HEK293 (cell line): Measurements from ENCODE around the gene KRT81.
"Not testable (repeated sequence)": the region's sequence is repeated elsewhere in the genome, so short reads cannot be mapped to it uniquely, and the experiment has no call there.

Experiments
- CTCF ChIA-PET: fragments of 350-600 bp; formaldehyde crosslinking; extraction: SDS; loops from one replicate; lab custom pipeline; 2021; ENCODE audit warnings: antibody characterized with exemption; lab: Yijun Ruan, JAX
- POLR2A ChIA-PET: fragments of 300-600 bp; formaldehyde crosslinking; extraction: SDS; loops from one replicate; lab custom pipeline; 2020; ENCODE audit warnings: antibody characterized with exemption, inconsistent platforms; lab: Yijun Ruan, JAX
- H3K27ac ChIP-seq: fragments of 200-500 bp; sonication (Bioruptor generic); 2 replicates; pipeline ENCODE4 v1.5.1; 2014; ENCODE audit warnings: low read depth, low read length, control low read depth, inconsistent platforms; ENCODE audit errors: extremely low read depth
- H3K36me3 ChIP-seq, 2 experiments: fragments of 200-500 bp in 1 of 2; sonication (Bioruptor generic) in 1 of 2; 1 replicate in 1 of 2; 2 replicates in 1 of 2; pipeline ENCODE4 v1.5.1; 2014 to 2017; ENCODE audit warnings: inconsistent platforms in 2 of 2, low read length in 2 of 2; ENCODE audit not compliant: control insufficient read depth in 2 of 2, insufficient read depth in 1 of 2
- H3K4me1 ChIP-seq: fragments of 200-500 bp; sonication (Bioruptor generic); 2 replicates; pipeline ENCODE4 v1.5.1; 2014; ENCODE audit warnings: mild to moderate bottlenecking, low read length, inconsistent platforms; ENCODE audit not compliant: control insufficient read depth, insufficient read depth
- H3K4me3 ChIP-seq: 2 replicates; pipeline ENCODE4 v1.5.1; 2011; ENCODE audit warnings: low read depth, mild to moderate bottlenecking, control low read depth, low read length, moderate library complexity
- H3K9me3 ChIP-seq: fragments of 200-500 bp; sonication (Bioruptor generic); 2 replicates; pipeline ENCODE4 v1.5.1; 2014; ENCODE audit warnings: low read depth, low read length, inconsistent platforms; ENCODE audit not compliant: control insufficient read depth, insufficient read depth
- EGR2 ChIP-seq: fragments of 450-650 bp; formaldehyde crosslinking; IDR thresholded peaks from 2 replicates; pipeline ENCODE4 v1.5.1; 2016; ENCODE audit warnings: low read depth, missing biosample characterization, missing genetic modification characterization
- PRDM6 ChIP-seq: fragments of 450-650 bp; formaldehyde crosslinking; IDR thresholded peaks from 2 replicates; pipeline ENCODE4 v1.5.1; 2017; ENCODE audit warnings: missing biosample characterization, missing genetic modification characterization
- SALL2 ChIP-seq: fragments of 450-650 bp; formaldehyde crosslinking; IDR thresholded peaks from 2 replicates; pipeline ENCODE4 v1.5.0; 2017; ENCODE audit warnings: missing biosample characterization, mild to moderate bottlenecking, missing genetic modification characterization, borderline replicate concordance
- SCRT1 ChIP-seq: fragments of 450-650 bp; formaldehyde crosslinking; IDR thresholded peaks from 2 replicates; pipeline ENCODE4 v1.5.1; 2016; ENCODE audit warnings: missing biosample characterization, missing genetic modification characterization, borderline replicate concordance
- ZBTB26 ChIP-seq: fragments of 450-650 bp; formaldehyde crosslinking; optimal IDR thresholded peaks from 2 replicates; pipeline ENCODE3; 2016; ENCODE audit warnings: missing biosample characterization, mild to moderate bottlenecking, missing genetic modification characterization
- ZFHX2 ChIP-seq: fragments of 450-650 bp; formaldehyde crosslinking; conservative IDR thresholded peaks from 2 replicates; pipeline ENCODE4 v1.5.1; 2016; ENCODE audit warnings: missing biosample characterization, missing genetic modification characterization
- ZNF133 ChIP-seq: fragments of 450-650 bp; formaldehyde crosslinking; IDR thresholded peaks from 2 replicates; pipeline ENCODE4 v1.5.1; 2016; ENCODE audit warnings: missing biosample characterization, missing genetic modification characterization
- ZNF138 ChIP-seq: fragments of 450-650 bp; formaldehyde crosslinking; IDR thresholded peaks from 2 replicates; pipeline ENCODE4 v1.5.1; 2016; ENCODE audit warnings: missing biosample characterization, missing genetic modification characterization, borderline replicate concordance
- ZNF211 ChIP-seq: fragments of 450-650 bp; formaldehyde crosslinking; IDR thresholded peaks from 2 replicates; pipeline ENCODE4 v1.5.1; 2016; ENCODE audit warnings: low read depth, missing biosample characterization, missing genetic modification characterization
- ZNF366 ChIP-seq: fragments of 450-650 bp; formaldehyde crosslinking; conservative IDR thresholded peaks from 2 replicates; pipeline ENCODE4 v1.5.1; 2016; ENCODE audit warnings: missing biosample characterization, missing genetic modification characterization
- ZNF48 ChIP-seq: fragments of 450-650 bp; formaldehyde crosslinking; IDR thresholded peaks from 2 replicates; pipeline ENCODE4 v1.5.1; 2016; ENCODE audit warnings: missing biosample characterization, missing genetic modification characterization
- ZNF514 ChIP-seq: fragments of 450-650 bp; formaldehyde crosslinking; IDR thresholded peaks from 2 replicates; pipeline ENCODE4 v1.5.1; 2016; ENCODE audit warnings: missing biosample characterization, missing genetic modification characterization
- ZNF677 ChIP-seq: fragments of 450-650 bp; IDR thresholded peaks from 2 replicates; pipeline ENCODE4 v1.5.0; 2018; ENCODE audit warnings: missing biosample characterization, mild to moderate bottlenecking, missing genetic modification characterization, moderate library complexity
- TF ChIP-seq, protein P1 (sequence below): fragments of 450-650 bp; formaldehyde crosslinking; IDR thresholded peaks from 2 replicates; pipeline ENCODE4 v1.5.1; 2016; ENCODE audit warnings: missing biosample characterization, missing genetic modification characterization
- TF ChIP-seq, protein P2 (sequence below): fragments of 450-650 bp; formaldehyde crosslinking; IDR thresholded peaks from 2 replicates; pipeline ENCODE4 v1.5.1; 2016; ENCODE audit warnings: missing biosample characterization, missing genetic modification characterization

The KRT81 gene

GRCh38 chr12:52304941-52305411, 13.6 kb upstream of the KRT81 start:
- H3K4me3 ChIP-seq, H3K27ac ChIP-seq, H3K9me3 ChIP-seq, POLR2A ChIA-PET, H3K36me3 ChIP-seq, H3K4me1 ChIP-seq: not testable (repeated sequence)
- CTCF ChIA-PET, result interaction anchor here (0.7 to 3.3 kb wide), 5 partner anchors 8 to 640 kb away, joined by 3 to 18 read pairs (median 4); no protein-coding TSS in a partner anchor
- TF ChIP-seq EGR2 (tag by site-specific recombination) (peak; percentile 67), ZFHX2 (tag by site-specific recombination) (peak; percentile 51)

DNA sequence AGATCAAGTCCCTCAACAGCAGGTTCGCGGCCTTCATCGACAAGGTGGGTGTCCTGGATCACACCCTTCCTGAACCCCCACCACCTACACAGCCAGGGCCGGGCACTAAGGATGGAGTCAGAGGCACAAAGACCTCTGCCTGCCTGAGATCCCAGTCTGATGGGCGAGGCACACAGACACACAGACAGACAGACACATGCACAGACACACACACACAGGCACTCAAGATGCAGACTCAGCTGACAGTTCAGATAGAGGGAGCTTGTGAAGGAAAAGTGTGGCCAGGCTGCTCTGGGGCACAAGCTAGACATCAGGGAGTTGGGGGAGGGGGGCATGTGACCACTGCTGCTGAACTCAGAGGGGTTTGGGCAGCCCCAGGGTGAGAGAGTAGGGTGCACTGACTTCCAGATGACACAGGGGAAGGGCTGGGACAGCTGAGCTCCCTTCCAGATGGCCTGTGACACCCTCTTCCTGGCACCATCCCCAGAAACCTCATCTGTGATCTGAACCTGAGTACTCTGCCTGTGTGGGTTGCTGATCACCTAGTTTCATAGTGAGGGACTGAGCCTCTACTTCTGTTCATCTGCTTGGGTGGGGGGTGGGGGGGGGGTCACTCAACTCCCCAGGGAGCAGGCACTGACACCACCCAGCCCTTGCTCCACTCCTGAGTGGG, 11.0 kb upstream of the KRT81 start:
- POLR2A ChIA-PET, H3K9me3 ChIP-seq, H3K4me1 ChIP-seq, H3K4me3 ChIP-seq, CTCF ChIA-PET, H3K27ac ChIP-seq, H3K36me3 ChIP-seq: not testable (repeated sequence)

DNA sequence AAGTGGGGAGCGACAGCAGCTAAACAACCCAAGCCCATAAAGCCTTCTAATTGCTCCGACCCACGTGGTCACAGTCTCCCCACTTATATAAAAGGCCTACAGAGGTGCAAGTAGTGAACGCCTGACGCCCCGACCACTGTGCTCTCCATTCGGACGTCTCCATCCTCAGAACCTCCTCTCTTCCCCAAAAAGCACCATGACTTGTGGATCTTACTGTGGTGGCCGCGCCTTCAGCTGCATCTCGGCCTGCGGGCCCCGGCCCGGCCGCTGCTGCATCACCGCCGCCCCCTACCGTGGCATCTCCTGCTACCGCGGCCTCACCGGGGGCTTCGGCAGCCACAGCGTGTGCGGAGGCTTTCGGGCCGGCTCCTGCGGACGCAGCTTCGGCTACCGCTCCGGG, 10.4 kb upstream of the KRT81 start:
- H3K27ac ChIP-seq, CTCF ChIA-PET, POLR2A ChIA-PET: not testable (repeated sequence)

DNA sequence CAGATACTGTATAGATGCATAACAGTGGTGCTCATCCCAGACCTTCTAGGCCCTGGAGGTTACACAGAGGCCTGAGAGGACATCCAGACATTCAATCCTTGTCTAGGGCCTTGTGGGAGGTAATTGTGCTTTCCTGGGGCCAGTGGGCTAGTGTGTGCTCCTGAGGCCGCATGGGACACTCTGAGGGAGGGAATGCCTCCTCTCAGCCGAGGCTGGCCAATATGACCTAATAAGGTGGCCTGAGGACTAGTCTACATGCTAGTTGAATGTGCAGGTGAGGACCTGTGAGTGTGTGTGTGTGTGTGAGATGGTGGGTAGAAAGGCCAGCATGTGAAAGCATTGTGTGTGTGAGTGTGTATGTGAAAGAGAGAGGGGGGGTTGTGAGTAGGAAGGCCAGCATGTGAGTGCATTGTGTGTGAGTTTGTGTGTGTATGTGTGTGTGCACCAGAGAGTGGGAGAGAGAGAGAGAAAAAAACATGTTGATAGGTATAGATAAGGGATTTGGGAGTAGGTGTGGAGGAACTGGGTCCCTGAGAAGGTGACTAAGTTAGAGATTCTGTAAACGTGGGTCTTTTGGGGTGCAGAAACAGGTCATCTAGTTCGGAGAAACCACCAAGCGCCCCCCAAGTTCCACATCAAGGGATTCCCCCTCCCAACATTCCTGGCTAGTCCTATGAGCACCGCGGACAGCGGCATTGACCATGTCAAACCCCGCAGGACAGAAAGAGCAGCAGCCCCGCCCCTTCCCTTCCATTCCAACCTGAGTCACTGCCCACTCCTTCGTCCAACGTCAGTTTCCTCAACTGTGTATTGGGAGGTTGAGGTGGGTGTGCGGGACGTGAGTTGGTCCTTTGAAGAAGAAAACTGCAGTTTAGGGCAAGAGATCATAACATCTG, 9.7 kb upstream of the KRT81 start:
- H3K36me3 ChIP-seq, result no peaks in the 10 kb centered on the region
- no peak overlapping the region for H3K27ac ChIP-seq
- no peaks in the 10 kb centered on the region for H3K4me1 ChIP-seq
- TF ChIP-seq ZNF211 (no peak), SCRT1 (no peak), PRDM6 (tag by site-specific recombination) (no peak), ZNF48 (tag by site-specific recombination) (no peak), ZNF133 (tag by site-specific recombination) (no peak), SALL2 (tag by site-specific recombination) (0 out of 2 replicates have a peak, but pooled peaks have one; percentile 44), EGR2 (tag by site-specific recombination) (peak; percentile 84), ZFHX2 (tag by site-specific recombination) (peak; percentile 59), ZNF677 (tag by site-specific recombination) (no peak), ZNF366 (no peak), ZBTB26 (tag by site-specific recombination) (no peak), ZNF138 (no peak), ZNF514 (no peak)
- TF ChIP-seq, protein P1, sequence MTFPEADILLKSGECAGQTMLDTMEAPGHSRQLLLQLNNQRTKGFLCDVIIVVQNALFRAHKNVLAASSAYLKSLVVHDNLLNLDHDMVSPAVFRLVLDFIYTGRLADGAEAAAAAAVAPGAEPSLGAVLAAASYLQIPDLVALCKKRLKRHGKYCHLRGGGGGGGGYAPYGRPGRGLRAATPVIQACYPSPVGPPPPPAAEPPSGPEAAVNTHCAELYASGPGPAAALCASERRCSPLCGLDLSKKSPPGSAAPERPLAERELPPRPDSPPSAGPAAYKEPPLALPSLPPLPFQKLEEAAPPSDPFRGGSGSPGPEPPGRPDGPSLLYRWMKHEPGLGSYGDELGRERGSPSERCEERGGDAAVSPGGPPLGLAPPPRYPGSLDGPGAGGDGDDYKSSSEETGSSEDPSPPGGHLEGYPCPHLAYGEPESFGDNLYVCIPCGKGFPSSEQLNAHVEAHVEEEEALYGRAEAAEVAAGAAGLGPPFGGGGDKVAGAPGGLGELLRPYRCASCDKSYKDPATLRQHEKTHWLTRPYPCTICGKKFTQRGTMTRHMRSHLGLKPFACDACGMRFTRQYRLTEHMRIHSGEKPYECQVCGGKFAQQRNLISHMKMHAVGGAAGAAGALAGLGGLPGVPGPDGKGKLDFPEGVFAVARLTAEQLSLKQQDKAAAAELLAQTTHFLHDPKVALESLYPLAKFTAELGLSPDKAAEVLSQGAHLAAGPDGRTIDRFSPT, result no peak
- TF ChIP-seq, protein P2, sequence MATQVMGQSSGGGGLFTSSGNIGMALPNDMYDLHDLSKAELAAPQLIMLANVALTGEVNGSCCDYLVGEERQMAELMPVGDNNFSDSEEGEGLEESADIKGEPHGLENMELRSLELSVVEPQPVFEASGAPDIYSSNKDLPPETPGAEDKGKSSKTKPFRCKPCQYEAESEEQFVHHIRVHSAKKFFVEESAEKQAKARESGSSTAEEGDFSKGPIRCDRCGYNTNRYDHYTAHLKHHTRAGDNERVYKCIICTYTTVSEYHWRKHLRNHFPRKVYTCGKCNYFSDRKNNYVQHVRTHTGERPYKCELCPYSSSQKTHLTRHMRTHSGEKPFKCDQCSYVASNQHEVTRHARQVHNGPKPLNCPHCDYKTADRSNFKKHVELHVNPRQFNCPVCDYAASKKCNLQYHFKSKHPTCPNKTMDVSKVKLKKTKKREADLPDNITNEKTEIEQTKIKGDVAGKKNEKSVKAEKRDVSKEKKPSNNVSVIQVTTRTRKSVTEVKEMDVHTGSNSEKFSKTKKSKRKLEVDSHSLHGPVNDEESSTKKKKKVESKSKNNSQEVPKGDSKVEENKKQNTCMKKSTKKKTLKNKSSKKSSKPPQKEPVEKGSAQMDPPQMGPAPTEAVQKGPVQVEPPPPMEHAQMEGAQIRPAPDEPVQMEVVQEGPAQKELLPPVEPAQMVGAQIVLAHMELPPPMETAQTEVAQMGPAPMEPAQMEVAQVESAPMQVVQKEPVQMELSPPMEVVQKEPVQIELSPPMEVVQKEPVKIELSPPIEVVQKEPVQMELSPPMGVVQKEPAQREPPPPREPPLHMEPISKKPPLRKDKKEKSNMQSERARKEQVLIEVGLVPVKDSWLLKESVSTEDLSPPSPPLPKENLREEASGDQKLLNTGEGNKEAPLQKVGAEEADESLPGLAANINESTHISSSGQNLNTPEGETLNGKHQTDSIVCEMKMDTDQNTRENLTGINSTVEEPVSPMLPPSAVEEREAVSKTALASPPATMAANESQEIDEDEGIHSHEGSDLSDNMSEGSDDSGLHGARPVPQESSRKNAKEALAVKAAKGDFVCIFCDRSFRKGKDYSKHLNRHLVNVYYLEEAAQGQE, result peak; percentile 94
- TF ChIP-seq, all 188 proteins: peak for 4
- no peak overlapping the region for H3K4me3 ChIP-seq
- CTCF ChIA-PET, result no interaction called here
- POLR2A ChIA-PET, result no interaction called here
- no peaks in the 10 kb centered on the region for H3K9me3 ChIP-seq

More for the DNA sequence above, 10.4 kb upstream of the KRT81 start:
- not testable (repeated sequence) for H3K9me3 ChIP-seq, H3K36me3 ChIP-seq, H3K4me3 ChIP-seq, H3K4me1 ChIP-seq
